ENCODE measurements around the gene LNX1. TPM values are rescaled to one million over a fixed set of nuclear protein-coding genes. Genes with fewer than 3 reads are reported as not detected.

Gene LNX1
- total and polyA plus RNA-seq, 2 donors (not counting 1 experiment from before 2014, with no cell fraction given) = 0.48 to 1.3 TPM

DNA sequence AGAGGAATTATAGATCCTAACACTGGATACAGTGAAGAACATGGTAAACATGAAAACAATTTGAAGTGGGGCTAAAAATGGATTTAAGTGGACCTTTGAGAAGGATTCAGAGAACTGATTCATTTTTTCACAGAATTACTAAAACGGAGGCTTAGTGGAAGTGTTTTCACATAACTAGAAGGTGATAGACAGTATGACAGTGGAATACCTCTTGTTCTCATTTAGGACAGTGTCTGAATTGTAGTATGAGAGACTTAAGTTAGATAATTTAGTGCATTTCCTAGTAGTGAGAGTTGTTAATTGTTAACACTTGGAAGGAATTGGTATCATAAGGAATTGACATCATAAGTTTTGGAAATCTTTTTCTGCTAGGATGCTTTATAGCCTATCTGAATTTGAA is 149.7 kb downstream of the LNX1 start:
- Histone ChIP-seq H3K36me3 (ENCODE audit: control insufficient read depth, insufficient read depth, low read length) (peaks cover 2% of the 10 kb centered on the region), H3K27ac (ENCODE audit: insufficient read depth, low read length) (no peak overlapping the region), H4K20me1 (ENCODE audit: control insufficient read depth, extremely low read depth, insufficient read depth, low read length) (no peaks in the 10 kb centered on the region), H3K9ac (ENCODE audit: insufficient read depth, low read length) (no peak overlapping the region), H3K9me3 (ENCODE audit: control insufficient read depth, insufficient read depth, low read depth, low read length) (no peaks in the 10 kb centered on the region), H3K4me1 (ENCODE audit: control insufficient read depth, extremely low read depth, insufficient read depth, low read length) (no peaks in the 10 kb centered on the region), H2AFZ (ENCODE audit: low read length) (no peak overlapping the region), H3K4me2 (ENCODE audit: extremely low read depth, insufficient read depth, low read length) (no peak overlapping the region), H3K4me3 (replicated peaks in 1 of 4; ENCODE audit: control extremely low read depth in 1 of 4, insufficient read depth in 1 of 4, low read depth in 3 of 4, low read length in 4 of 4) (no peak overlapping the region), H3K79me2 (ENCODE audit: control insufficient read depth, insufficient read depth, low read length) (no peaks in the 10 kb centered on the region), H3K27me3 (ENCODE audit: control insufficient read depth, insufficient read depth, low read length) (no peaks in the 10 kb centered on the region)
- TF ChIP-seq EZH2 (IDR thresholded peaks at IDR 0.05; ENCODE audit: low read length, missing control alignments) = no peak
- TF ChIP-seq, protein P1, sequence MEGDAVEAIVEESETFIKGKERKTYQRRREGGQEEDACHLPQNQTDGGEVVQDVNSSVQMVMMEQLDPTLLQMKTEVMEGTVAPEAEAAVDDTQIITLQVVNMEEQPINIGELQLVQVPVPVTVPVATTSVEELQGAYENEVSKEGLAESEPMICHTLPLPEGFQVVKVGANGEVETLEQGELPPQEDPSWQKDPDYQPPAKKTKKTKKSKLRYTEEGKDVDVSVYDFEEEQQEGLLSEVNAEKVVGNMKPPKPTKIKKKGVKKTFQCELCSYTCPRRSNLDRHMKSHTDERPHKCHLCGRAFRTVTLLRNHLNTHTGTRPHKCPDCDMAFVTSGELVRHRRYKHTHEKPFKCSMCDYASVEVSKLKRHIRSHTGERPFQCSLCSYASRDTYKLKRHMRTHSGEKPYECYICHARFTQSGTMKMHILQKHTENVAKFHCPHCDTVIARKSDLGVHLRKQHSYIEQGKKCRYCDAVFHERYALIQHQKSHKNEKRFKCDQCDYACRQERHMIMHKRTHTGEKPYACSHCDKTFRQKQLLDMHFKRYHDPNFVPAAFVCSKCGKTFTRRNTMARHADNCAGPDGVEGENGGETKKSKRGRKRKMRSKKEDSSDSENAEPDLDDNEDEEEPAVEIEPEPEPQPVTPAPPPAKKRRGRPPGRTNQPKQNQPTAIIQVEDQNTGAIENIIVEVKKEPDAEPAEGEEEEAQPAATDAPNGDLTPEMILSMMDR (conservative IDR thresholded peaks at IDR 0.05 in 1 of 2, IDR thresholded peaks at IDR 0.05 in 1 of 2; ENCODE audit: low read depth in 1 of 2, low read length in 2 of 2) = no peak
- DNase-seq (ENCODE audit: low read depth in 2 of 2) = no peak

- H2AFZ ChIP-seq (ENCODE audit: low read length) = no peak overlapping the region
- TF ChIP-seq EZH2 (IDR thresholded peaks at IDR 0.05; ENCODE audit: low read length, missing control alignments) = no peak
- TF ChIP-seq, protein P1 (conservative IDR thresholded peaks at IDR 0.05 in 1 of 2, IDR thresholded peaks at IDR 0.05 in 1 of 2; ENCODE audit: low read depth in 1 of 2, low read length in 2 of 2) = no peak
- no peaks in the 10 kb centered on the region for H3K27me3 ChIP-seq (ENCODE audit: control insufficient read depth, insufficient read depth, low read length)
- H3K27ac ChIP-seq (ENCODE audit: insufficient read depth, low read length) = no peak overlapping the region
- H3K9me3 ChIP-seq (ENCODE audit: control insufficient read depth, insufficient read depth, low read depth, low read length) = no peaks in the 10 kb centered on the region
- no peaks in the 10 kb centered on the region for H3K36me3 ChIP-seq (ENCODE audit: control insufficient read depth, insufficient read depth, low read length)
- H3K9ac ChIP-seq (ENCODE audit: insufficient read depth, low read length) = no peak overlapping the region
- no peaks in the 10 kb centered on the region for H4K20me1 ChIP-seq (ENCODE audit: control insufficient read depth, extremely low read depth, insufficient read depth, low read length)
- H3K4me1 ChIP-seq (ENCODE audit: control insufficient read depth, extremely low read depth, insufficient read depth, low read length) = no peaks in the 10 kb centered on the region
- peaks cover 4% of the 10 kb centered on the region for H3K79me2 ChIP-seq (ENCODE audit: control insufficient read depth, insufficient read depth, low read length)
- no peak overlapping the region for H3K4me3 ChIP-seq (replicated peaks in 1 of 4; ENCODE audit: control extremely low read depth in 1 of 4, insufficient read depth in 1 of 4, low read depth in 3 of 4, low read length in 4 of 4)
- no peak overlapping the region for H3K4me2 ChIP-seq (ENCODE audit: extremely low read depth, insufficient read depth, low read length)
- DNase-seq (ENCODE audit: low read depth in 2 of 2) = no peak
Measured at GRCh38 chr4:53436251-53436650, 155.0 kb downstream of the LNX1 start.

DNA sequence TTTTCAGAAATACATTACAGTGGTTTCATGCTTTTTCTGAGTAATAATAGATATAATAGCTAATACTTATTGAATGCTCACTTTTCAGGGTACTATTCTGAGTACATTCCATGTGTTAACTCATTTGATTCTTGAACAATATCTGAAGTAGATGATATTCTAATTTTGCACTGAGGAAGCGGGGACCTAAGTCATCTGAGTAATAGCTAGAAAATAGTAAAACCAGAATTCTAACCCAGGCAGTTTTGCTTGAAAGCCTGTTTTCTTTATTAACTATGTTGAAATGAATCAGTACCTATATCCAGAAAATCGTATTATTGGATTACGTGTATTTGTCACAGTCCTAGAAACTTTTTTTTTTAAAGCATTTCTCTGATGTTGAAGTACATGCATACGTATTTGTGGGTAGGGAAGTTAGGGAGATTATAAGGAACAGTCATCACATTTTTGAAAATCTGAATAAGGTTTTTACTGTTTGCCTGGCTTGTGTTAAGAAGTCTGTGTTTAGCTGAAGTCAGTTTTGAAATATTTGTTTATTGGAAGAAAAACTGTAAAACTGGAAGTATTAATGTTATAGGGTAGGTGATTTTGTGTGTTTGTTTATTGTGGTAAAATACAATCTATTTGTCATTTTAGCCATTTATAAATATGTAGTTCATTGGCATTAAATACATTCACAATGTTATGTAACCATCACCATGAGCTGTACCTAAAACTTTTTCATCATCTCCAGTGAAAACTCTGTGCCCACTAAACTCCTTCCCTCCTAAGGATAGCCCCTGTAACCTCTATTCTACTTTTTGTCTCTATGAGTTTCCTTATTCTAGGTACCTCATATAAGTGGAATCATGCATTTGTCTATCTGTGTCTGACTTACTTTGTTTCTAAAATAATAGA is 158.5 kb downstream of the LNX1 start:
- Histone ChIP-seq H2AFZ (ENCODE audit: low read length) (no peak overlapping the region), H3K36me3 (ENCODE audit: control insufficient read depth, insufficient read depth, low read length) (peaks cover 3% of the 10 kb centered on the region), H3K27ac (ENCODE audit: insufficient read depth, low read length) (no peak overlapping the region), H3K9me3 (ENCODE audit: control insufficient read depth, insufficient read depth, low read depth, low read length) (no peaks in the 10 kb centered on the region), H3K27me3 (ENCODE audit: control insufficient read depth, insufficient read depth, low read length) (no peaks in the 10 kb centered on the region), H4K20me1 (ENCODE audit: control insufficient read depth, extremely low read depth, insufficient read depth, low read length) (no peaks in the 10 kb centered on the region), H3K4me1 (ENCODE audit: control insufficient read depth, extremely low read depth, insufficient read depth, low read length) (no peaks in the 10 kb centered on the region), H3K79me2 (ENCODE audit: control insufficient read depth, insufficient read depth, low read length) (peaks cover 4% of the 10 kb centered on the region), H3K4me3 (replicated peaks in 1 of 4; ENCODE audit: control extremely low read depth in 1 of 4, insufficient read depth in 1 of 4, low read depth in 3 of 4, low read length in 4 of 4) (no peak overlapping the region), H3K4me2 (ENCODE audit: extremely low read depth, insufficient read depth, low read length) (no peak overlapping the region), H3K9ac (ENCODE audit: insufficient read depth, low read length) (no peak overlapping the region)
- DNase-seq (ENCODE audit: low read depth in 2 of 2) = no peak
- TF ChIP-seq, protein P1 (conservative IDR thresholded peaks at IDR 0.05 in 1 of 2, IDR thresholded peaks at IDR 0.05 in 1 of 2; ENCODE audit: low read depth in 1 of 2, low read length in 2 of 2) = no peak
- no peak for TF ChIP-seq EZH2 (IDR thresholded peaks at IDR 0.05; ENCODE audit: low read length, missing control alignments)

Data from fibroblast of lung (primary cell).